DOHH2 (cell line): ENCODE data around the gene DPP10.

Experiments
- CTCF ChIP-seq: fragments of 200-600 bp; sonication (generic); IDR thresholded peaks from one replicate; pipeline ENCODE4 v1.5.1; 2014; ENCODE audit warnings: antibody characterized with exemption, mild to moderate bottlenecking, low read depth, low read length; ENCODE audit not compliant: poor library complexity, severe bottlenecking
- EZH2phosphoT487 ChIP-seq: fragments of 200-600 bp; sonication (generic); IDR thresholded peaks from 2 replicates; pipeline ENCODE4 v1.6.1; 2017; ENCODE audit warnings: borderline replicate concordance, mild to moderate bottlenecking, antibody characterized with exemption, low read length, moderate library complexity, mixed read lengths

GRCh38 chr2:115739574-115739973, 1297.1 kb downstream of the DPP10 start:
- no peak for TF ChIP-seq CTCF
- no peak for TF ChIP-seq EZH2phosphoT487
